Esophagus squamous epithelium (tissue), 4 donors: Measurements from ENCODE around the gene NKD2.

ENCODE experiments used
- CTCF ChIP-seq, 6 experiments: fragments of 450-650 bp in 4 of 6; fragments of 200-600 bp in 2 of 6; sonication (generic) in 2 of 6; IDR thresholded peaks; one replicate each; pipeline ENCODE4 v1.5.1; 2016 to 2019; ENCODE audit warnings: antibody characterized with exemption in 6 of 6, mild to moderate bottlenecking in 4 of 6, moderate library complexity in 4 of 6
- POLR2A ChIP-seq, 4 donors: fragments of 450-650 bp; IDR thresholded peaks; one replicate each; pipeline ENCODE4 v1.6.1; 2017; ENCODE audit warnings: antibody characterized with exemption in 4 of 4, mild to moderate bottlenecking in 4 of 4, moderate library complexity in 3 of 4

GRCh38 chr5:1033178-1033577 lies 24.6 kb downstream of the NKD2 start:
- TF ChIP-seq POLR2A (IDR thresholded peaks at IDR 0.05) (no peak), CTCF (IDR thresholded peaks at IDR 0.05) (no peak)
